ACC112 (cell line): Measurements from ENCODE around the gene CLK2.

Experiments
- H2AFZ ChIP-seq: fragments of 200-600 bp; sonication (generic); one replicate; pipeline ENCODE4 v1.6.0; 2017; ENCODE audit warnings: antibody characterized with exemption, low read length; ENCODE audit not compliant: unreplicated experiment
- H3K27ac ChIP-seq: fragments of 200-600 bp; sonication (generic); 2 replicates; pipeline ENCODE4 v1.5.1; 2014; ENCODE audit warnings: low read depth, mild to moderate bottlenecking, antibody characterized with exemption, low read length, moderate library complexity
- H3K27me3 ChIP-seq: fragments of 200-600 bp; sonication (generic); 2 replicates; pipeline ENCODE4 v1.6.1; 2014; ENCODE audit warnings: mild to moderate bottlenecking, antibody characterized with exemption, low read length, moderate library complexity, mixed read lengths; ENCODE audit not compliant: insufficient read depth
- H3K36me3 ChIP-seq: fragments of 200-600 bp; sonication (generic); 2 replicates; pipeline ENCODE4 v1.6.1; 2016; ENCODE audit warnings: mild to moderate bottlenecking, antibody characterized with exemption, low read length, moderate library complexity, mixed read lengths; ENCODE audit not compliant: insufficient read depth
- H3K4me1 ChIP-seq: fragments of 200-600 bp; sonication (generic); one replicate; pipeline ENCODE4 v1.6.1; 2016; ENCODE audit warnings: low read length, mixed read lengths; ENCODE audit not compliant: insufficient read depth, unreplicated experiment, control insufficient read depth
- H3K4me3 ChIP-seq: fragments of 200-600 bp; sonication (generic); 2 replicates; pipeline ENCODE4 v1.5.1; 2014; ENCODE audit warnings: mild to moderate bottlenecking, low read depth, low read length
- H3K79me2 ChIP-seq: fragments of 200-600 bp; sonication (generic); one replicate; pipeline ENCODE4 v1.6.0; 2016; ENCODE audit warnings: low read length; ENCODE audit not compliant: control insufficient read depth, unreplicated experiment, insufficient read depth

Gene CLK2

DNA sequence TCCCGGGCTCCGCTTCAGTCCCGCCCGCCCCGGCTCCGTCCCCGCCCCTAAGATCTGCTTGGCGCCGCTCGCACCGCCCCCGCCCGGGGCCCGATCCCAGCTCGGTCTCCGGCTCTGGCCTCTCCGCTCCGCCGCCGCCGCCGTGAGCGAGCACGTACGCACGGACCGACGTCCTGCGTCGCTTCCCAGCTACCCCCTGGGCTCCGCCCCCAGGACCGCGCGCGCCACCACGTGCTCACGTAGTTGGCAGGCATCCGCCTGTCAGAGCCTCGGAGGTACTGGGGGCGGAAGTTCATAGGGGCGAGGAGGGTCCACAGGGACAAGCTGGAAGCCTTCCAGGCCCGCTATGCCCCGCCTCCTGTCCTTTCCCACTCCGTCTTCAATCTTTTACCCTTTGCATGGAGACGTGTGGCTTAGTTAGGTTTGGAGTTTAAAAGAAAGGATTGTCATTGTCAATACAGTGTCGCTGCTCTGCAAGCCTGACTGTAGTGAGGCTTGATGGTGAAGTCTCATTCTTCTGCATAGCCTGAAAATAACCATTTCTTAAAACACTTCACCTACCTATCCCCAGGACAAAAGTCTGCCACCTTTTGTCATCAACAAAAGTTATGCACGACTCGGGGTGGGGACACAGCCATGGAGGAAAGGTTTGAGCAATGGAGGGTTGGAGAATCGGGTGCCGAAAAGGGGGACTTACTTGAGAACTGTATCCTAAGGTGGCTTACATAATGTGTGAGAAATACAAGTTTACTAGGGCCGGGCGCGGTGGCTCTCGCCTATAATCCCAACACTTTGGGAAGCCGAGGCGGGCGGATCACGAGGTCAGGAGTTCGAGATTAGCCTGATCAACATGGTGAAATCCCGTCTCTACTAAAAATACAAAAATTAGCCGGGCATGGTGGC is at the start of gene CLK2:
CLK2 (minus strand) TSS at position 162 of the 903 bp plus-strand sequence. CDS start 2,527 bp downstream, outside the sequence.
- Histone ChIP-seq H2AFZ (peak within 1 kb of the TSS; percentile 64), H3K4me1 (peaks cover 13% of the 10 kb centered on the region), H3K79me2 (peaks cover 34% of the 10 kb centered on the region), H3K36me3 (peaks cover 11% of the 10 kb centered on the region; the same call in 1 of the 2 replicates), H3K27ac (peak within 1 kb of the TSS; percentile 79), H3K4me3 (peak within 1 kb of the TSS; percentile 88), H3K27me3 (no peaks in the 10 kb centered on the region)

DNA sequence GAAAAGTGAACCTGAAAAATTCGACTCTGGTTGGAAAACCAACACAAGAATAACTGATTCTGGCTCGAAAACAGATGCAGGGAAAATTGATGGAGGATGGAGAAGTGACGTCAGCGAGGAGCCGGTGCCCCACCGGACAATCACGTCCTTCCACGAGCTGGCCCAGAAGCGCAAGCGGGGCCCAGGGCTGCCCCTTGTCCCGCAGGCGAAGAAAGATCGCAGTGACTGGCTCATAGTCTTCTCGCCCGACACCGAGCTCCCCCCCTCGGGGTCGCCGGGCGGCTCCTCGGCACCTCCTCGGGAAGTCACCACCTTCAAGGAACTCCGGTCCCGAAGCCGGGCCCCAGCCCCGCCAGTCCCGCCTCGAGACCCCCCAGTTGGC is 49.3 kb upstream of the CLK2 start:
- peaks cover 16% of the 10 kb centered on the region; the same call in 1 of the 2 replicates for H3K36me3 ChIP-seq
- H3K27ac ChIP-seq: peak overlapping the region; percentile 89

DNA sequence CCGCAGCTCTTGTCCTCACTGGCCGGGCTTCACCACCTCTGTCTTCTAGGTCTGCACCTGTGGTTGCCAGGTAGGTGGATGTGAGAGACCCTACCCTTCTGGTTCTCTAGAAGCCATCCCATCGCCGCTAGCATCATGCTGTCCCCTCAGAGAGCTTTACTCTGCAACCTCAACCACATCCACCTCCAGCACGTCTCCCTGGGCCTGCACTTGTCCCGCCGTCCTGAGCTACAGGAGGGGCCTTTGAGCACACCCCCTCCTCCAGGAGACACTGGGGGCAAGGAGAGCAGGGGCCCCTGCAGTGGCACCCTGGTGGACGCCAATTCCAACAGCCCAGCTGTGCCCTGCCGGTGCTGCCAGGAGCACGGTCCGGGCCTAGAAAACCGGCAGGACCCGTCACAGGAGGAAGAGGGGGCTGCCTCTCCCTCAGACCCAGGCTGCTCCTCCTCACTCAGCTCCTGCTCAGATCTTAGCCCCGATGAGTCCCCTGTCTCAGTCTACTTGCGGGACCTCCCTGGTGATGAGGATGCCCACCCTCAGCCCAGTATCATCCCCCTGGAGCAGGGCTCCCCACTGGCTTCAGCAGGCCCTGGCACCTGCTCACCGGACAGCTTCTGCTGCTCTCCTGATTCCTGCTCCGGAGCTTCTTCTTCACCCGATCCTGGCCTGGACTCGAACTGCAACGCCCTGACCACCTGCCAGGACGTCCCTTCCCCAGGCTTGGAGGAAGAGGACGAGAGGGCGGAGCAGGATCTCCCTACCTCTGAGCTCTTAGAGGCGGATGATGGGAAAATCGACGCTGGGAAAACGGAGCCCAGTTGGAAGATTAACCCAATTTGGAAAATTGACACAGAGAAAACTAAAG is 48.6 kb upstream of the CLK2 start:
- Histone ChIP-seq H3K4me3 (peak overlapping the region; percentile 81), H3K27me3 (no peaks in the 10 kb centered on the region), H3K79me2 (peaks cover 37% of the 10 kb centered on the region), H3K36me3 (peaks cover 9% of the 10 kb centered on the region; the same call in 1 of the 2 replicates), H2AFZ (no peak overlapping the region), H3K27ac (peak overlapping the region; percentile 89), H3K4me1 (peaks cover 29% of the 10 kb centered on the region)

More for the DNA sequence above, 49.3 kb upstream of the CLK2 start:
- Histone ChIP-seq H3K4me3 (peak overlapping the region; percentile 81), H2AFZ (no peak overlapping the region), H3K27me3 (no peaks in the 10 kb centered on the region), H3K4me1 (peaks cover 29% of the 10 kb centered on the region), H3K79me2 (peaks cover 41% of the 10 kb centered on the region)

DNA sequence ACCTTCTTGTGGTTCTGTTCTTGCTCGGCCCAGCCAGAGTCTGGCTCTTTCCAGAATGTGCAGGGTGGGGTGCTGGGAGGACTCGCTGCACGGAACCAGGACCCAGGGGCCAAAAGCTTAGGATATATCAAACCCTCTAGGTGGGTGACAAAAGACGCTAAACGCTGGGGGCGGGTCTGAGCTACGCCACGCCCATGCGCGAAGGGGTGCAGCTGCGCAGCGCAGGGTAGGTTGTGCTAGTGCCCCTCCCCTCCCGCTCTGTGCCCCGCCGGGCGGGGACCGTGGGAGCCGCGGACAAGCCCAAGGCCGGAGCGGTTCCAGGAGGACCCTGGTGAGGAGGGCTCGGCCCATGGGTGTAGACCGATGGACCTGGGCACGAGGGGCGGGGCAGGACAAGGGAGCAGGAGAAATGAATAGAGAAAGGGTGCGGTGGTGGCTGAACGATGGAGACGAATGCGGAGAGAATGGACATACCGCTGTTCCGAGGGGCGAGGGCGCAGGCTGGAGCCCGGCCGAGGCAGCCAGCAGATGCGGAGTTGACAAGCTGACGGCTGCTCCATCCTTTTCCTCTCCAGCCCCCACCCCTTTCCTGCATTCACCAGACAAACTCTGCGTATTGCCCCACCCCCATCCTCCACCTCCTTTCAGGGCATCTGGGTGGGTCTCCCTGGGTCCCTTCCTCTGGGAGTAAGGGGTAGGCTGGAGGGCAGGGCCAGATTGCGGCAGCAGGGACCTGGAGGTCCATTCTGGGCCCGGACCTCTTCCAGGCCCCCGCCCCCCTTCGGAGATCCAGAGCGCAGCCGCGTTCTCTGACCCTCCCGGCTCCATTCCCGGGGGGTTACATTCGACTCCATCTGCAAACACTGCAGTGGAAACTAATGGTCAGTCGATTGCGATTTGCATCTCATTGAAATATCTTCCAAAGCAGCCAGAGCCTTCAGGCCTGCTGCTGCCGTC is 47.6 kb upstream of the CLK2 start, which contains the start of gene RUSC1:
RUSC1 (plus strand) TSS at position 234 of the 957 bp plus-strand sequence. CDS start 880 bp downstream, outside the sequence.
- H2AFZ ChIP-seq: no peak within 1 kb of the TSS
- no peaks in the 10 kb centered on the region for H3K27me3 ChIP-seq
- H3K4me3 ChIP-seq: peak within 1 kb of the TSS; percentile 81
- H3K36me3 ChIP-seq: peaks cover 9% of the 10 kb centered on the region; the same call in 1 of the 2 replicates
- H3K4me1 ChIP-seq: peaks cover 24% of the 10 kb centered on the region
- no peak within 1 kb of the TSS for H3K27ac ChIP-seq
- peaks cover 30% of the 10 kb centered on the region for H3K79me2 ChIP-seq

DNA sequence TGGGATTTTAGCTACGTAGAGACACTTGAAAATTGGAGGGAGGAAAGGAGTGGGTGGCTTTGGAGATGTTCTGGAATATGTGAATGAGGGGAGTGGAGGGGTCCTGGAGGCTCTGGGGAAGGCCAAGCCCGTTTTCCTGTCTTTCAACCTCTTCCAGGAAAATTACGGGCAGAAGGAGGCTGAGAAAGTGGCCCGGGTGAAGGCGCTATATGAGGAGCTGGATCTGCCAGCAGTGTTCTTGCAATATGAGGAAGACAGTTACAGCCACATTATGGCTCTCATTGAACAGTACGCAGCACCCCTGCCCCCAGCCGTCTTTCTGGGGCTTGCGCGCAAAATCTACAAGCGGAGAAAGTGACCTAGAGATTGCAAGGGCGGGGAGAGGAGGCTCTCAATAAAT is 46.9 kb upstream of the CLK2 start:
- Histone ChIP-seq H2AFZ (no peak overlapping the region), H3K4me3 (peak overlapping the region; percentile 81), H3K4me1 (peaks cover 24% of the 10 kb centered on the region), H3K79me2 (peaks cover 24% of the 10 kb centered on the region), H3K27ac (no peak overlapping the region), H3K36me3 (peaks cover 9% of the 10 kb centered on the region; the same call in 1 of the 2 replicates), H3K27me3 (no peaks in the 10 kb centered on the region)

DNA sequence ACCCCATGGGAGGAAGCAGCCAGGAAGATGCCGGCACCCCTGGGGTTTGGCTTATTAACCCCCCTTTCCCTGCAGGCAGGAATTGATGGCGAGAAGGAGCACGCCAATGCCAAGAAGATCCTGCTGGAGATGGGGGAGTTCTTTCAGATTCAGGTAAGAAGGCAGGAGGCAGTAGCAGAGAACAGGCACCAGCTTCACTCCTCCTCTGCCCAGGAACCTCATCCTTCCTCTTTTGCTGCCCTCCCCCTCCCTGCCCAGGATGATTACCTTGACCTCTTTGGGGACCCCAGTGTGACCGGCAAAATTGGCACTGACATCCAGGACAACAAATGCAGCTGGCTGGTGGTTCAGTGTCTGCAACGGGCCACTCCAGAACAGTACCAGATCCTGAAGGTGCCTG is 46.2 kb upstream of the CLK2 start:
- Histone ChIP-seq H3K36me3 (peaks cover 9% of the 10 kb centered on the region; the same call in 1 of the 2 replicates), H3K4me3 (no peak overlapping the region)

DNA sequence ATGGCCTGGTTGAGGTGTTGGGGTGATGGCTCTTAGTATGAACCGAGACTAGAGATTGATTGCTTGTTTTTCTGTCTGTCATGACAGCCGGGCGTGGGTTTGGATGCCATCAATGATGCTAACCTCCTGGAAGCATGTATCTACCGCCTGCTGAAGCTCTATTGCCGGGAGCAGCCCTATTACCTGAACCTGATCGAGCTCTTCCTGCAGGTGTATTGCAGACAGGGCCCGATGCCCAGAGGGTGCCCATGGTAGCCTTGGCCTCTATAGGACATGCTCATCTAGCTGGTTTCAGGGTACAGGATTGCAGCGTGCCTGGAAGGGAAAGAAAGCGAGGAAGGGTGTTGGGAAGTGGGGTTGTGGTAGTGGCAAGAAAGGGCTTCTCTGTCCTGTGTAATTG is 44.8 kb upstream of the CLK2 start:
- H3K36me3 ChIP-seq: peaks cover 12% of the 10 kb centered on the region; the same call in 1 of the 2 replicates

More for the DNA sequence above, 46.2 kb upstream of the CLK2 start:
- Histone ChIP-seq H3K79me2 (peaks cover 17% of the 10 kb centered on the region), H3K4me1 (peaks cover 24% of the 10 kb centered on the region), H3K27ac (no peak overlapping the region), H3K27me3 (no peaks in the 10 kb centered on the region), H2AFZ (no peak overlapping the region)

DNA sequence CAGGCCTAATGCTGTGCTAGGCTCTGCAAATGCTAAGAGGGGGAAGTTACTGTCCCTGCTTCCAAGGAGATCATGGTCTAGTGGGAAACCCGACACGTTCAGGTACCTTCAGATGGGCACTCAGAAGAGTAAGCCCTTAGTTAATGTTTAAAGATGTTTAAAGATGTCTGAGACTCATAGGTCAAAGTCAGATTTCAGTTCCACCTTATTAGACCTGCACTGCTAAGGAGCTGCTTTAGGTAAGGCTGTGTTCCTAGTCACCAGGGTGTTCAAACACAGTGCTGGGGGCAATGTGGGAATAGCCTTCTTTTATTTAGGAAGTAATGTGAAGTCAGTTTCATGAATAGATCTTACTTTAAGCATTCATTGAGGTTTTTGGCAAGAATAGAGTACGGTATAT is 43.6 kb upstream of the CLK2 start:
- Histone ChIP-seq H3K36me3 (peaks cover 16% of the 10 kb centered on the region; the same call in 1 of the 2 replicates), H3K79me2 (peaks cover 18% of the 10 kb centered on the region), H2AFZ (no peak overlapping the region), H3K4me3 (no peak overlapping the region), H3K4me1 (peaks cover 18% of the 10 kb centered on the region), H3K27me3 (no peaks in the 10 kb centered on the region), H3K27ac (no peak overlapping the region)

More for the DNA sequence above, 44.8 kb upstream of the CLK2 start:
- H2AFZ ChIP-seq: no peak overlapping the region
- H3K4me1 ChIP-seq: peaks cover 24% of the 10 kb centered on the region
- peaks cover 20% of the 10 kb centered on the region for H3K79me2 ChIP-seq
- no peak overlapping the region for H3K27ac ChIP-seq
- no peaks in the 10 kb centered on the region for H3K27me3 ChIP-seq
- H3K4me3 ChIP-seq: no peak overlapping the region

DNA sequence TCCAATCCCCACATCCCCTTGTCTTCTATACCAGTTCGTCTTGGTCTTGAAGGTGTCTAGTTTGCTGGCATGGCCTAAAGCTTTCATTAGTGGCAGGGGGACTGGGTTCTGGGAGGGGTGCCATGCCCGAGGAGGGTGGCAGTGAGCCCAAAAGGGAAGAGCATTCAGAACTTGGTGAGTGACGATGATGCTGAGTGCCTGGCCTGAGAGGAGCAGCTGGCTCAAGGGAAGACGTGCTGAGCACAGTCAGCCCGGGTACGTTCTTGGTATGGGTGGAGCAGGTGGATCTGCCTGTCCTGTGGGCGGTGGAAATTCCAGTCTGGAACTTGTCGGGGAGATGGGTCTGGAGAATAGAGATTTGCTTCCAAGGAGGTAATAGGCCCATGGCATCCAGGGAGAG is 40.0 kb upstream of the CLK2 start:
- Histone ChIP-seq H3K27me3 (no peaks in the 10 kb centered on the region), H3K36me3 (peaks cover 7% of the 10 kb centered on the region; the same call in 1 of the 2 replicates), H3K4me3 (no peak overlapping the region), H3K4me1 (peaks cover 14% of the 10 kb centered on the region), H3K79me2 (peaks cover 38% of the 10 kb centered on the region), H2AFZ (no peak overlapping the region), H3K27ac (no peak overlapping the region)
